ENCODE measurements around the gene ACER1.
"Not testable (repeated sequence)": the region's sequence is repeated elsewhere in the genome, so short reads cannot be mapped to it uniquely, and the experiment has no call there.

The ACER1 gene

GRCh38 chr19:6286676-6287075, 46.7 kb downstream of the ACER1 start:
- DNase-seq, result no peak

- not testable (repeated sequence) for DNase-seq
These were observed 51.0 kb downstream of the ACER1 start for GRCh38 chr19:6282393-6282792.

GRCh38 chr19:6279931-6280591, 53.4 kb downstream of the ACER1 start, which contains the start of gene MLLT1:
MLLT1 (minus strand) TSS chr19:6279975; CDS start chr19:6279784, 191 bp downstream.
- peak; percentile 95 for DNase-seq

GRCh38 chr19:6279620-6279930, 53.8 kb downstream of the ACER1 start:
- no peak for DNase-seq

GRCh38 chr19:6278740-6279619, 54.4 kb downstream of the ACER1 start:
- no peak for DNase-seq

GRCh38 chr19:6278051-6278450, 55.4 kb downstream of the ACER1 start:
- no peak for DNase-seq

GRCh38 chr19:6276447-6276846, 57.0 kb downstream of the ACER1 start:
- DNase-seq, result no peak

GRCh38 chr19:6275170-6275744, 58.2 kb downstream of the ACER1 start:
- DNase-seq, result no peak

- DNase-seq, result no peak
These were observed 58.7 kb downstream of the ACER1 start for GRCh38 chr19:6274756-6275155.

- DNase-seq, result no peak
These were observed 59.5 kb downstream of the ACER1 start for GRCh38 chr19:6273701-6274601.

- DNase-seq, result no peak
These were observed 60.4 kb downstream of the ACER1 start for GRCh38 chr19:6272913-6273600.

GRCh38 chr19:6272411-6272791, 61.0 kb downstream of the ACER1 start:
- DNase-seq, result no peak

GRCh38 chr19:6271721-6272410, 61.5 kb downstream of the ACER1 start:
- no peak for DNase-seq

GRCh38 chr19:6271251-6271650, 62.2 kb downstream of the ACER1 start:
- no peak for DNase-seq

GRCh38 chr19:6270822-6271221, 62.6 kb downstream of the ACER1 start:
- DNase-seq, result no peak

GRCh38 chr19:6270076-6270745, 63.2 kb downstream of the ACER1 start:
- no peak for DNase-seq

GRCh38 chr19:6269101-6269886, 64.1 kb downstream of the ACER1 start:
- DNase-seq, result no peak

- no peak for DNase-seq
These were observed 65.0 kb downstream of the ACER1 start for GRCh38 chr19:6268382-6268771.

GRCh38 chr19:6267552-6268381, 65.6 kb downstream of the ACER1 start:
- DNase-seq, result no peak
